ENCODE data around the gene CLCN1.

- TF ChIP-seq CTCF (IDR thresholded peaks at IDR 0.05) (no peak), POLR2A (IDR thresholded peaks at IDR 0.05) (no peak)
Observed at GRCh38 chr7:143396182-143396581, 80.3 kb downstream of the CLCN1 start.
